B cell (primary cell): ENCODE data around the gene ORAI3. TPM values are rescaled to one million over a fixed set of nuclear protein-coding genes. Genes with fewer than 3 reads are reported as not detected.

ENCODE experiments used
- ATAC-seq: fragments of 200-7000 bp; cut with Tn5 transposase; one replicate; pipeline ENCODE4 v1.10.0; 2021; ENCODE audit warnings: low read depth, mild to moderate bottlenecking, moderate number of reproducible peaks, moderate library complexity
- CTCF ChIA-PET: fragments of 350-600 bp; sonication (Branson Sonifier 250); formaldehyde crosslinking; loops from one replicate; lab custom pipeline; 2021; ENCODE audit warnings: antibody characterized with exemption, inconsistent platforms; lab: Charles Lee
- POLR2A ChIA-PET: fragments of 350-600 bp; sonication (Branson Sonifier 250); formaldehyde crosslinking; loops from one replicate; lab custom pipeline; 2021; ENCODE audit warnings: antibody characterized with exemption; lab: Charles Lee
- DNase-seq: peaks from one replicate; pipeline ENCODE4 v3.0.0; 2013
- H2AFZ ChIP-seq: 2 replicates; pipeline ENCODE4 v1.6.1; 2012; ENCODE audit warnings: mild to moderate bottlenecking, low read depth, low read length; ENCODE audit not compliant: insufficient read depth, poor library complexity, severe bottlenecking
- H3K27ac ChIP-seq, 2 donors: 1 replicate in 1 of 2; 2 replicates in 1 of 2; pipeline ENCODE4 v1.5.1; 2012 to 2013; ENCODE audit warnings: low read length in 2 of 2, mild to moderate bottlenecking in 2 of 2, moderate library complexity in 1 of 2
- H3K27me3 ChIP-seq, 4 experiments: fragments of 200-600 bp in 1 of 4; sonication (generic) in 1 of 4; replicated peaks in 1 of 4; 1 replicate in 2 of 4; 2 replicates in 2 of 4; pipeline versions ENCODE4 v1.6.1 to v1.7.0; 2013 to 2016; ENCODE audit warnings: low read length in 3 of 4, mild to moderate bottlenecking in 2 of 4, mixed read lengths in 1 of 4, moderate library complexity in 1 of 4; ENCODE audit not compliant: insufficient read depth in 4 of 4, control insufficient read depth in 3 of 4; ENCODE audit errors: control extremely low read depth in 1 of 4
- H3K36me3 ChIP-seq, 2 experiments: replicated peaks in 1 of 2; 1 replicate in 1 of 2; 2 replicates in 1 of 2; pipeline versions ENCODE4 v1.6.1 to v1.7.1; 2013; ENCODE audit warnings: low read length in 1 of 2; ENCODE audit not compliant: insufficient read depth in 2 of 2, control insufficient read depth in 1 of 2; ENCODE audit errors: control extremely low read depth in 1 of 2, extremely low read depth in 1 of 2
- H3K4me1 ChIP-seq, 2 donors: fragments of 200-600 bp in 1 of 2; sonication (generic) in 1 of 2; 1 replicate in 1 of 2; 2 replicates in 1 of 2; pipeline versions ENCODE4 v1.5.1 to v1.6.1; 2013 to 2017; ENCODE audit warnings: low read length in 2 of 2; ENCODE audit not compliant: control insufficient read depth in 2 of 2, insufficient read depth in 2 of 2
- H3K4me2 ChIP-seq: replicated peaks from 2 replicates; pipeline ENCODE3; 2012; ENCODE audit warnings: mild to moderate bottlenecking, low read depth, low read length; ENCODE audit not compliant: poor library complexity, severe bottlenecking
- H3K4me3 ChIP-seq, 5 experiments: fragments of 200-600 bp in 1 of 5; sonication (generic) in 1 of 5; 1 replicate in 3 of 5; 2 replicates in 2 of 5; pipeline versions ENCODE4 v1.5.1 to v1.7.0; 2011 to 2016; ENCODE audit warnings: low read length in 4 of 5, mild to moderate bottlenecking in 4 of 5, low read depth in 2 of 5, control low read depth in 1 of 5, moderate library complexity in 1 of 5; ENCODE audit not compliant: insufficient read depth in 1 of 5; ENCODE audit errors: control extremely low read depth in 1 of 5, extremely low read depth in 1 of 5
- H3K79me2 ChIP-seq: fragments of 200-600 bp; sonication (generic); one replicate; pipeline ENCODE4 v1.6.0; 2016; ENCODE audit warnings: low read length; ENCODE audit not compliant: control insufficient read depth, insufficient read depth
- H3K9ac ChIP-seq: fragments of 200-600 bp; sonication (generic); 2 replicates; pipeline ENCODE4 v1.6.1; 2017; ENCODE audit warnings: mild to moderate bottlenecking, low read length, moderate library complexity
- H3K9me3 ChIP-seq, 3 donors: one replicate each; pipeline versions ENCODE4 v1.6.1 to v1.7.1; 2013; ENCODE audit warnings: low read length in 2 of 3; ENCODE audit not compliant: control insufficient read depth in 2 of 3, insufficient read depth in 1 of 3; ENCODE audit errors: control extremely low read depth in 1 of 3
- H4K20me1 ChIP-seq: 2 replicates; pipeline ENCODE4 v1.6.0; 2012; ENCODE audit warnings: mild to moderate bottlenecking, low read length; ENCODE audit not compliant: insufficient read depth, control insufficient read depth, poor library complexity, severe bottlenecking
- H3K27ac Mint-ChIP-seq: one replicate; pipeline ENCODE4 v1.8.0; 2021; ENCODE audit warnings: mixed read lengths
- H3K27me3 Mint-ChIP-seq: one replicate; pipeline ENCODE4 v1.8.0; 2021; ENCODE audit warnings: mixed read lengths
- H3K4me1 Mint-ChIP-seq: one replicate; pipeline ENCODE4 v1.8.0; 2021; ENCODE audit warnings: mixed read lengths
- H3K4me3 Mint-ChIP-seq: one replicate; pipeline ENCODE4 v1.8.0; 2021; ENCODE audit warnings: mixed read lengths
- H3K9me3 Mint-ChIP-seq: one replicate; pipeline ENCODE4 v1.8.0; 2022; ENCODE audit warnings: mixed read lengths; ENCODE audit not compliant: insufficient read depth
- EZH2 ChIP-seq: IDR thresholded peaks from 2 replicates; pipeline ENCODE4 v1.6.1; 2012; ENCODE audit warnings: borderline replicate concordance, low read depth, mild to moderate bottlenecking, moderate library complexity, low read length; ENCODE audit not compliant: insufficient read depth, poor library complexity, severe bottlenecking
- WGBS: methylation state at CpG from one replicate; pipeline ENCODE4 v1.1.5; 2013; ENCODE audit warnings: missing lambda C conversion rate; ENCODE audit not compliant: insufficient coverage; 5-methylcytosine and 5-hydroxymethylcytosine counted together
- intact Hi-C: fragments of 100-400 bp; cut with micrococcal nuclease; formaldehyde crosslinking; loops from one replicate; pipeline ENCODE4 v1.10.0; 2022
- polyA plus RNA-seq: library from polyadenylated mRNA; depleted of rRNA; stranded (reverse); fragments of >200 nt; gene quantifications from 2 replicates; pipeline ENCODE4 v1.2.3, GENCODE V29; 2012
- total RNA-seq, 2 donors: library from RNA; stranded (reverse); fragments of 120-200 nt in 1 of 2; gene quantifications; 1 replicate in 1 of 2; 2 replicates in 1 of 2; pipeline versions ENCODE4 v1.2.3 to v1.2.4, GENCODE V29; 2013 to 2022
- TF ChIP-seq, protein P1 (sequence below): fragments of 200-600 bp; IDR thresholded peaks from one replicate; pipeline ENCODE4 v1.8.0; 2022; ENCODE audit warnings: antibody characterized with exemption, mild to moderate bottlenecking

ORAI3 gene
- total and polyA plus RNA-seq, 2 donors (not counting 1 experiment from before 2014, with no cell fraction given), result 32.2 to 51.8 TPM

DNA sequence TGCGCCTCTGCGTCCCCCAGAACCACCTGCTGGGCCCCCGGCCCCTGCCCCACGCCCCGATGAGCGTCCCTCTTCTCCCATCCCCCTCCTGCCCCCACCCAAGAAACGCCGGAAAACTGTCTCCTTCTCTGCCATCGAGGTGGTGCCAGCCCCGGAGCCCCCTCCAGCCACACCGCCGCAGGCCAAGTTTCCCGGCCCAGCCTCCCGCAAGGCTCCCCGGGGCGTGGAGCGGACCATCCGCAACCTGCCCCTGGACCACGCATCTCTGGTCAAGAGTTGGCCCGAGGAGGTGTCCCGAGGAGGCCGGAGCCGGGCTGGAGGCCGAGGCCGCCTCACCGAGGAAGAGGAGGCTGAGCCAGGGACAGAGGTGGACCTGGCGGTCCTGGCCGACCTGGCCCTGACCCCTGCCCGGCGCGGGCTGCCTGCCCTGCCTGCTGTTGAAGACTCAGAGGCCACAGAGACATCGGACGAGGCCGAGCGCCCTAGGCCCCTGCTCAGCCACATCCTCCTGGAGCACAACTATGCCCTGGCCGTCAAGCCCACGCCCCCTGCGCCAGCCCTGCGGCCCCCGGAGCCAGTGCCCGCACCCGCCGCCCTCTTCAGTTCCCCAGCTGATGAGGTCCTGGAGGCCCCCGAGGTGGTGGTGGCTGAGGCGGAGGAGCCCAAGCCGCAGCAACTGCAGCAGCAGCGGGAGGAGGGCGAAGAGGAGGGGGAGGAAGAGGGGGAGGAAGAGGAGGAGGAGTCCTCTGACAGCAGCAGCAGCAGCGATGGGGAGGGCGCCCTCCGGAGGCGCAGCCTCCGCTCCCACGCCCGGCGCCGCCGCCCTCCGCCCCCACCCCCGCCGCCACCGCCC lies 30.5 kb downstream of the ORAI3 start:
- Histone ChIP-seq H3K9me3 (no peaks in the 10 kb centered on the region), H3K36me3 (peaks cover 1 to 47% of the 10 kb centered on the region in 2 experiments), H2AFZ (no peak overlapping the region), H3K4me3 (no peak overlapping the region), H4K20me1 (peaks cover 19% of the 10 kb centered on the region), H3K9ac (no peak overlapping the region), H3K27me3 (no peaks in the 10 kb centered on the region), H3K4me1 (no peaks in the 10 kb centered on the region), H3K4me2 (no peak overlapping the region), H3K79me2 (peaks cover 5% of the 10 kb centered on the region), H3K27ac (no peak overlapping the region)
- H3K4me1 Mint-ChIP-seq, result no peaks in the 10 kb centered on the region
- 97% methylated on average over 58 of the region's 62 CpGs for WGBS
- TF ChIP-seq, protein P1, sequence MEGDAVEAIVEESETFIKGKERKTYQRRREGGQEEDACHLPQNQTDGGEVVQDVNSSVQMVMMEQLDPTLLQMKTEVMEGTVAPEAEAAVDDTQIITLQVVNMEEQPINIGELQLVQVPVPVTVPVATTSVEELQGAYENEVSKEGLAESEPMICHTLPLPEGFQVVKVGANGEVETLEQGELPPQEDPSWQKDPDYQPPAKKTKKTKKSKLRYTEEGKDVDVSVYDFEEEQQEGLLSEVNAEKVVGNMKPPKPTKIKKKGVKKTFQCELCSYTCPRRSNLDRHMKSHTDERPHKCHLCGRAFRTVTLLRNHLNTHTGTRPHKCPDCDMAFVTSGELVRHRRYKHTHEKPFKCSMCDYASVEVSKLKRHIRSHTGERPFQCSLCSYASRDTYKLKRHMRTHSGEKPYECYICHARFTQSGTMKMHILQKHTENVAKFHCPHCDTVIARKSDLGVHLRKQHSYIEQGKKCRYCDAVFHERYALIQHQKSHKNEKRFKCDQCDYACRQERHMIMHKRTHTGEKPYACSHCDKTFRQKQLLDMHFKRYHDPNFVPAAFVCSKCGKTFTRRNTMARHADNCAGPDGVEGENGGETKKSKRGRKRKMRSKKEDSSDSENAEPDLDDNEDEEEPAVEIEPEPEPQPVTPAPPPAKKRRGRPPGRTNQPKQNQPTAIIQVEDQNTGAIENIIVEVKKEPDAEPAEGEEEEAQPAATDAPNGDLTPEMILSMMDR, result no peak
- no peak for TF ChIP-seq EZH2
- ChIA-PET POLR2A (no interaction called here), CTCF (no interaction called here)
- no peak overlapping the region for H3K27ac Mint-ChIP-seq
- H3K4me3 Mint-ChIP-seq, result no peak overlapping the region
- H3K9me3 Mint-ChIP-seq, result no peaks in the 10 kb centered on the region
- DNase-seq, result no peak
- intact Hi-C loops, result no loop called here
- no peaks in the 10 kb centered on the region for H3K27me3 Mint-ChIP-seq
- ATAC-seq, result no peak

- peaks cover 5% of the 10 kb centered on the region for H3K79me2 ChIP-seq
- 96% methylated on average over 15 of the region's 15 CpGs for WGBS
- no peaks in the 10 kb centered on the region for H3K27me3 ChIP-seq
- ChIA-PET POLR2A (no interaction called here), CTCF (no interaction called here)
- H4K20me1 ChIP-seq, result peaks cover 19% of the 10 kb centered on the region
- H3K4me1 ChIP-seq, result peaks cover 3 to 4% of the 10 kb centered on the region in 2 donors
- no peak overlapping the region for H3K4me2 ChIP-seq
- H3K27ac Mint-ChIP-seq, result no peak overlapping the region
- intact Hi-C loops, result no loop called here
- no peak overlapping the region for H3K27ac ChIP-seq
- no peak overlapping the region for H3K4me3 ChIP-seq
- H2AFZ ChIP-seq, result no peak overlapping the region
- H3K4me3 Mint-ChIP-seq, result no peak overlapping the region
- ATAC-seq (no peak), DNase-seq (no peak)
- no peaks in the 10 kb centered on the region for H3K4me1 Mint-ChIP-seq
- H3K9ac ChIP-seq, result no peak overlapping the region
- H3K36me3 ChIP-seq, result peaks cover 0 to 48% of the 10 kb centered on the region in 2 experiments
- no peaks in the 10 kb centered on the region for H3K27me3 Mint-ChIP-seq
- no peaks in the 10 kb centered on the region for H3K9me3 ChIP-seq
- no peaks in the 10 kb centered on the region for H3K9me3 Mint-ChIP-seq
- TF ChIP-seq, protein P1, result no peak
- no peak for TF ChIP-seq EZH2
Measured at GRCh38 chr16:30980023-30980371, 31.1 kb downstream of the ORAI3 start.
